Progenitor cell of endocrine pancreas (in vitro differentiated cells): ENCODE results near the gene OAS2. TPM values are rescaled to one million over a fixed set of nuclear protein-coding genes. Genes with fewer than 3 reads are reported as not detected.
A peak's percentile ranks its signal among the peaks of the same experiment; 100 is the strongest.

Source experiments
- DNase-seq: peaks from one replicate; pipeline ENCODE4 v3.0.0; 2021; ENCODE audit warnings: low spot score; ENCODE audit not compliant: unreplicated experiment
- H3K27ac Mint-ChIP-seq: 2 replicates; pipeline ENCODE4 v1.8.0; 2021; ENCODE audit warnings: mild to moderate bottlenecking, moderate library complexity, mixed read lengths
- H3K27me3 Mint-ChIP-seq: 2 replicates; pipeline ENCODE4 v1.8.0; 2021; ENCODE audit warnings: mixed read lengths
- H3K36me3 Mint-ChIP-seq: 2 replicates; pipeline ENCODE4 v1.8.0; 2022; ENCODE audit warnings: mixed read lengths; ENCODE audit not compliant: insufficient read depth
- H3K4me1 Mint-ChIP-seq: 2 replicates; pipeline ENCODE4 v1.8.0; 2021; ENCODE audit warnings: low read depth, mixed read lengths
- H3K4me3 Mint-ChIP-seq: 2 replicates; pipeline ENCODE4 v1.8.0; 2021; ENCODE audit warnings: low read depth, mild to moderate bottlenecking, moderate library complexity, mixed read lengths
- H3K9me3 Mint-ChIP-seq: 2 replicates; pipeline ENCODE4 v1.8.0; 2021; ENCODE audit warnings: low read depth, mixed read lengths
- total RNA-seq: library from RNA; stranded (reverse); gene quantifications from 2 replicates; pipeline ENCODE4 v1.2.1, GENCODE V29; 2021
- TF ChIP-seq, protein P1 (sequence below): fragments of 200-600 bp; sonication (generic); IDR thresholded peaks from one replicate; pipeline ENCODE4 v1.5.0; 2021; ENCODE audit warnings: antibody characterized with exemption, mild to moderate bottlenecking; ENCODE audit not compliant: unreplicated experiment

Gene OAS2
- total RNA-seq, 1 donor from 2014 or later: not detected

DNA sequence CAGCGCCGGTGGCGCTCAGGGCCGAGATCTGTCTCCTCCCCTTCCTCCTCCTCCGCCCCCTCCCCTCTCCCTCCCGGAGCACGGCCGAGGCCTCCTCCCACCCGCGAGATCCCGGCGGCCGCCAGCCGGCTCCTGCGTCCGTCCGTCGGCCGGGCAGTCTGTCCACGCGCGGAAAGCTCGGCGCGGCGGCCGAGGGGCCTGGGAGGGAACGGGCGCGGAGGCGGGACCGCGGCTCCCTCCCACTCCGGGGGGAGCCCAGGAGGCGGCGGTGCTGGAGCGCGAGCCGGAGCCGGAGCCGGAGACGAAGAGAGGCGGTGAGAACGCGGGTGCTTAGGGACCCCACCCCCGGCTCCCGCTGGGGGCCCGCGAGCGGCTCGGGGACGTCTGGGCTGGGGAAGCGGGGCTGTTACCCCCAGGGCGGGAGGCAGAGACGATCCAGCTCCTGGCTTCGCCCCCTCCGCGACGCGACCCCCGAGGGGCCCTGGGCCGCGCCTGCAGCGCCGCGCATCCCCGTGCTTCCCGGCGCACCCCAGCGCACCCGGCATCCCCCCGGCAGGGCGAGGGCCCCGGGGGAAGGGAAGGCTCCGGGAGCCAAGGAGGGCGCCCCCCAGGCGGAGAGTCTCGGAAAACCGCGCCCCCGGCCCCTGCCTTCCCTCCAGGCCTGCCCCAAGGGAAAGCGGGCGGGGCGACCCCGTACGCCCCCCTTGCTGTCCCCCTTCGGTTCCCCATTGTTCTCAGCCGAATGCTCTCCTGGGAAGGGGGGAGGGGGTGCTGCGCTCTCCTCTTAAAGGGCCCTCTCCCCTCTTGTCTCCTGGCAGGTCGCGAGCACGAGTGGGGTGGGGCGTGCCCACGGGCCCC lies 78.5 kb downstream of the OAS2 start, which contains the start of gene DTX1:
TSS of gene DTX1 (plus strand) at position 100 of the 858 bp plus-strand sequence. CDS start 1,463 bp downstream, outside the sequence.
- peak within 1 kb of the TSS; percentile 55 for H3K4me3 Mint-ChIP-seq
- H3K36me3 Mint-ChIP-seq: no peaks in the 10 kb centered on the region
- H3K27me3 Mint-ChIP-seq: peaks cover 50% of the 10 kb centered on the region

DNA sequence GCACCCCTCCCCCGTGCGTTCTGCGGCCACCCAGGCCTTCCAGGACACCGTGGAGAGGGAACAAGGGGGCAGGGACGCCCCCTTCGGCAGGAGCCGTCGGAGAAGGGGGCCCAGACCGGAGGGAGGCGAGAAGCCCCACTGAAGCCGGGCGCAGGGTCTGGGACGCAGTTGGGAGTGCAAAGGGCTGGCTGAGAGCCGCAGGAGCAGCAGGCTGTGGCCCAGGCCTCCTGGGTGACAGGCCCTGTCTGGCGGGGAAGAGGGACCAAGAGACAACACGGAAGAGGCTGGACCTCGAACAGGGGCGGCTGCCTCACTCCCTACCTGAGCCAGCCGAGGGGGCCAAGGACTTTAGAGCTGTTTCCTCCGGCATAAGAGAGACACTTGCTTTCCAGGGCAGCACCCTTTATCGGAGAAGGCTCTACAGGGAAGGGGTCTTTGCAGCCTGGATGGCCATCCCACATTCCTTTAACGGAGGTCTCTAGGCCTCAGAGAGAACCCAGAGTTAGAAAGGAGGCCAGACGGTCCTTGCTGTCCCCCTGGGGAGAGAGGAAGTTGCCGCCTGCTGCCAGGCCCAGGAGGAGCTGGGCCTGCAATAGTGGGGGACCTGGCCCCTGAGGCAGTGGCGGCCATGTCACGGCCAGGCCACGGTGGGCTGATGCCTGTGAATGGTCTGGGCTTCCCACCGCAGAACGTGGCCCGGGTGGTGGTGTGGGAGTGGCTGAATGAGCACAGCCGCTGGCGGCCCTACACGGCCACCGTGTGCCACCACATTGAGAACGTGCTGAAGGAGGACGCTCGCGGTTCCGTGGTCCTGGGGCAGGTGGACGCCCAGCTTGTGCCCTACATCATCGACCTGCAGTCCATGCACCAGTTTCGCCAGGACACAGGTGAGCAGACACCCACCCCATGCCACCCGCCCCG lies 79.5 kb downstream of the OAS2 start:
- no peak for DNase-seq
- H3K9me3 Mint-ChIP-seq: no peaks in the 10 kb centered on the region
- no peak overlapping the region for H3K27ac Mint-ChIP-seq
- H3K36me3 Mint-ChIP-seq: no peaks in the 10 kb centered on the region
- no peaks in the 10 kb centered on the region for H3K4me1 Mint-ChIP-seq
- TF ChIP-seq, protein P1, sequence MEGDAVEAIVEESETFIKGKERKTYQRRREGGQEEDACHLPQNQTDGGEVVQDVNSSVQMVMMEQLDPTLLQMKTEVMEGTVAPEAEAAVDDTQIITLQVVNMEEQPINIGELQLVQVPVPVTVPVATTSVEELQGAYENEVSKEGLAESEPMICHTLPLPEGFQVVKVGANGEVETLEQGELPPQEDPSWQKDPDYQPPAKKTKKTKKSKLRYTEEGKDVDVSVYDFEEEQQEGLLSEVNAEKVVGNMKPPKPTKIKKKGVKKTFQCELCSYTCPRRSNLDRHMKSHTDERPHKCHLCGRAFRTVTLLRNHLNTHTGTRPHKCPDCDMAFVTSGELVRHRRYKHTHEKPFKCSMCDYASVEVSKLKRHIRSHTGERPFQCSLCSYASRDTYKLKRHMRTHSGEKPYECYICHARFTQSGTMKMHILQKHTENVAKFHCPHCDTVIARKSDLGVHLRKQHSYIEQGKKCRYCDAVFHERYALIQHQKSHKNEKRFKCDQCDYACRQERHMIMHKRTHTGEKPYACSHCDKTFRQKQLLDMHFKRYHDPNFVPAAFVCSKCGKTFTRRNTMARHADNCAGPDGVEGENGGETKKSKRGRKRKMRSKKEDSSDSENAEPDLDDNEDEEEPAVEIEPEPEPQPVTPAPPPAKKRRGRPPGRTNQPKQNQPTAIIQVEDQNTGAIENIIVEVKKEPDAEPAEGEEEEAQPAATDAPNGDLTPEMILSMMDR: no peak
- H3K27me3 Mint-ChIP-seq: peaks cover 47% of the 10 kb centered on the region
- H3K4me3 Mint-ChIP-seq: peak overlapping the region; percentile 29

More for the DNA sequence above, 78.5 kb downstream of the OAS2 start, which contains the start of gene DTX1:
- no peaks in the 10 kb centered on the region for H3K9me3 Mint-ChIP-seq
- TF ChIP-seq, protein P1: no peak
- no peaks in the 10 kb centered on the region for H3K4me1 Mint-ChIP-seq
- H3K27ac Mint-ChIP-seq: no peak within 1 kb of the TSS
- DNase-seq: no peak

DNA sequence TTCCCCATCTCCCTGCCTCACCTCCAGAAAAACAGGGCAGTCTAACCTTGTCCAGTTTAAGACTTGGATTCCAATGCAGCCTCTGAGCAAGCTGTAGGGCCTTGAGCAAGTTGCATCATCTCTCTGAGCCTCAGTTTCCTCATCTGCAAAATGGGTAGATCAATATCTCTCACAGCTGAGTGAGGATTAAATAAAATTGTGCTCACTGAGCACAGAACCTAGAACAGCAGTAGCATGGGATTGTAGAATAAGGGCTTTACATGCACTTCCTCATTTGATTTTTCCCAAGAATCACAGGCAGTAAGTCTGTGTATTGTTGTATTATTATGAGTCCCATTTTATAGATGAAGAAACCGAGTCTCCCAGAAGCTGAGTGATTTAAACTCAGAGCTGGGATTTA lies 80.2 kb downstream of the OAS2 start:
- Mint-ChIP-seq H3K4me3 (no peak overlapping the region), H3K4me1 (no peaks in the 10 kb centered on the region), H3K27ac (no peak overlapping the region), H3K27me3 (peaks cover 39% of the 10 kb centered on the region), H3K36me3 (no peaks in the 10 kb centered on the region), H3K9me3 (no peaks in the 10 kb centered on the region)
- no peak for DNase-seq
- TF ChIP-seq, protein P1: no peak

DNA sequence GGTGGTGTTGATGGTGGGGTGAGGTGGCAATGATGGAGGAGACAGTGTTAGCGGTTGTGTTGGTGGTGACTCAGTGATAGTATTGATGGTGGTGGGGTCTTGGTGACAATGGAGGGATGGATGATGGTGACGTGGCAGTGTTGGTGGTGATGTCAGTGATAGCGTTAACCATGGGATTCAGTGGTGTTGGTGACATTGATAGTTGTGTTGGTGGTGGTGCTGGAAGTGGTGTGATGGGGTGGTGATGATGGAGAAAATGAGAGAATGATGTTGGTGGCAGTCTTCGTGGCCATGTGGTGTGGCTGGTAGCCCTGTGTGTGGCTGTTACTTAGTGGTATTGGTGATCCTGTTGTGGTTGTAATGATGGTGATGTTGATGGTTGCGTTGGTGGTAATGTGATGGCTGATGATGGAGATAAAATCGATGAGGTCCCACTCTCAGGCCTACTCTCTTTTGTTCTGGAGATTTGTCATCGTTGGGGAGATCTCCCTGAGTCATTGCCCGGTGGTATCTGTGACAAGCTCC lies 80.8 kb downstream of the OAS2 start:
- DNase-seq: no peak
- Mint-ChIP-seq H3K9me3 (no peaks in the 10 kb centered on the region), H3K27me3 (peaks cover 33% of the 10 kb centered on the region), H3K27ac (no peak overlapping the region), H3K4me1 (no peaks in the 10 kb centered on the region), H3K36me3 (no peaks in the 10 kb centered on the region), H3K4me3 (no peak overlapping the region)
- TF ChIP-seq, protein P1: no peak

DNA sequence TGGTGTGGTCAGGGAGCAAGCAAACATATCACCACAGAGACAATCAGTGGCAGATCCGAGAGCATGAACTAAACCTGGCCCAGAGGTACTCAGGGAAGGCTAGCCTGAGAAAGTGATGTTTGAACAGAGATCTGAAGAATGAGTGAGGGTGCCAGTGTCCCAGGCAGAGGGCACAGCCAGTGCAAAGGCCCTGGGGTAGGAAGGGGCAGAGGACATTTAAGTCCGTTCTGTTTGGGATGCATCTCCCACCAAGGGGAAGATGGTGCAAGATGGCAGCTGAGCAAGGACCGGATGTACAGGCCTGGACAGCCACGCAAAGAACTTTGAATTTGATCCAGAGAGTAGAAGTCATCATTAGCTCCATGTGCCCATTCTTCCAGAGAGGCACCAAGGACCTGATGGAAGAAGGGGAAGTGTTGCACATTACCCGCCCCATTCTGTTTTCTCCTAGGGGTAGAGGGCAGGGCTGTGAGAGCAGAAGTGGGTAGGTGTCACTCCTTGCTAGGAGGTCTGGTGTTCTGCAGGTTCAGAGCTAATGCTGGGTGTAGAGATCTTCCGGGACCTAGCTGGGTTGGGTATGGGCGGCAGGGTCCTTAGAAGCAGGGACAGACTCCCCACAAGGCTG lies 82.1 kb downstream of the OAS2 start:
- TF ChIP-seq, protein P1: no peak
- no peaks in the 10 kb centered on the region for H3K9me3 Mint-ChIP-seq

More for the DNA sequence above, 82.1 kb downstream of the OAS2 start:
- H3K4me1 Mint-ChIP-seq: no peaks in the 10 kb centered on the region
- no peak overlapping the region for H3K4me3 Mint-ChIP-seq
- H3K27ac Mint-ChIP-seq: no peak overlapping the region
- peaks cover 27% of the 10 kb centered on the region for H3K27me3 Mint-ChIP-seq
- no peak for DNase-seq
- H3K36me3 Mint-ChIP-seq: no peaks in the 10 kb centered on the region
